Measurements from ENCODE around the gene KLF14. TPM values are rescaled to one million over a fixed set of nuclear protein-coding genes. Genes with fewer than 3 reads are reported as not detected.

KLF14 gene
- total RNA-seq, 3 donors from 2014 or later: 0.15 to 0.80 TPM; not detected in 1

- H3K9me3 ChIP-seq: no peaks in the 10 kb centered on the region
- no peak overlapping the region for H3K27ac ChIP-seq
- TF ChIP-seq POLR2A (IDR thresholded peaks at IDR 0.05): no peak
- no peak for TF ChIP-seq POLR2AphosphoS5 (IDR thresholded peaks at IDR 0.05)
- no peaks in the 10 kb centered on the region for H3K36me3 ChIP-seq
- no peaks in the 10 kb centered on the region for H3K4me1 ChIP-seq
- H3K27me3 ChIP-seq: no peaks in the 10 kb centered on the region
- no peak for DNase-seq (ENCODE audit: low spot score in 2 of 2)
- intact Hi-C loops (cut with DNase I; ENCODE audit: low total_unique reads): no loop called here
- no peak overlapping the region for H3K4me3 ChIP-seq
Measured at GRCh38 chr7:130712416-130712815, 21.6 kb downstream of the KLF14 start.

- DNase-seq (ENCODE audit: low spot score in 2 of 2): no peak
Measured at GRCh38 chr7:130708766-130709165, 25.2 kb downstream of the KLF14 start.

GRCh38 chr7:130708001-130708400 lies 26.0 kb downstream of the KLF14 start:
- H3K4me1 ChIP-seq: no peaks in the 10 kb centered on the region
- no peak for DNase-seq (ENCODE audit: low spot score in 2 of 2)
- intact Hi-C loops (cut with DNase I; ENCODE audit: low total_unique reads): no loop called here

More at GRCh38 chr7:130708766-130709165, 25.2 kb downstream of the KLF14 start:
- TF ChIP-seq POLR2AphosphoS5 (IDR thresholded peaks at IDR 0.05): no peak
- no peak for TF ChIP-seq POLR2A (IDR thresholded peaks at IDR 0.05)
- TF ChIP-seq, protein P1, sequence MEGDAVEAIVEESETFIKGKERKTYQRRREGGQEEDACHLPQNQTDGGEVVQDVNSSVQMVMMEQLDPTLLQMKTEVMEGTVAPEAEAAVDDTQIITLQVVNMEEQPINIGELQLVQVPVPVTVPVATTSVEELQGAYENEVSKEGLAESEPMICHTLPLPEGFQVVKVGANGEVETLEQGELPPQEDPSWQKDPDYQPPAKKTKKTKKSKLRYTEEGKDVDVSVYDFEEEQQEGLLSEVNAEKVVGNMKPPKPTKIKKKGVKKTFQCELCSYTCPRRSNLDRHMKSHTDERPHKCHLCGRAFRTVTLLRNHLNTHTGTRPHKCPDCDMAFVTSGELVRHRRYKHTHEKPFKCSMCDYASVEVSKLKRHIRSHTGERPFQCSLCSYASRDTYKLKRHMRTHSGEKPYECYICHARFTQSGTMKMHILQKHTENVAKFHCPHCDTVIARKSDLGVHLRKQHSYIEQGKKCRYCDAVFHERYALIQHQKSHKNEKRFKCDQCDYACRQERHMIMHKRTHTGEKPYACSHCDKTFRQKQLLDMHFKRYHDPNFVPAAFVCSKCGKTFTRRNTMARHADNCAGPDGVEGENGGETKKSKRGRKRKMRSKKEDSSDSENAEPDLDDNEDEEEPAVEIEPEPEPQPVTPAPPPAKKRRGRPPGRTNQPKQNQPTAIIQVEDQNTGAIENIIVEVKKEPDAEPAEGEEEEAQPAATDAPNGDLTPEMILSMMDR (IDR thresholded peaks at IDR 0.05): no peak
- H3K27me3 ChIP-seq: no peaks in the 10 kb centered on the region
- H3K4me3 ChIP-seq: no peak overlapping the region
- H3K36me3 ChIP-seq: no peaks in the 10 kb centered on the region
- H3K9me3 ChIP-seq: peaks cover 0 to 10% of the 10 kb centered on the region in 2 donors
- H3K4me1 ChIP-seq: no peaks in the 10 kb centered on the region
- intact Hi-C loops (cut with DNase I; ENCODE audit: low total_unique reads): no loop called here
- no peak overlapping the region for H3K27ac ChIP-seq

GRCh38 chr7:130703851-130704250 lies 30.2 kb downstream of the KLF14 start:
- intact Hi-C loops (cut with DNase I; ENCODE audit: low total_unique reads): no loop called here

More at GRCh38 chr7:130708001-130708400, 26.0 kb downstream of the KLF14 start:
- TF ChIP-seq, protein P1 (IDR thresholded peaks at IDR 0.05): no peak
- TF ChIP-seq POLR2AphosphoS5 (IDR thresholded peaks at IDR 0.05) (no peak), POLR2A (IDR thresholded peaks at IDR 0.05) (no peak)
- Histone ChIP-seq H3K27ac (no peak overlapping the region), H3K4me3 (no peak overlapping the region), H3K36me3 (no peaks in the 10 kb centered on the region), H3K9me3 (peaks cover 0 to 10% of the 10 kb centered on the region in 2 donors), H3K27me3 (no peaks in the 10 kb centered on the region)

DNA sequence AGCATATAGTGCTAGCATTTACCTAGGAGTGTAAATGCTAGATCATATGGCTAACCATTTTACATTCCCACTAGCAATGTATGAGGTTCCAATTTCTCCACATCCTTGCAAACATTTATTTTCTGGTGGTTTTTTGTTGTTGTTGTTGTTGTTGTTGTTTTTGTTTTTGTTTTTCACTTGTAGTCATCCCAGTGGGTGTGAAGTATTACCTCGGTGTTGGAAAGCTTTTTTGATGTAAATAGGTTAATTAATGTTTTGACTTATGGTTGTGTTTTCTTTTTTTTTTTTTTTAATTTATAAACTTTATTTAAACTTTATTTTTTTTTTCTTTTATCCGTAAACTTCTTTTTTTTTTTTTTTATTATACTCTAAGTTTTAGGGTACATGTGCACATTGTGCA lies 32.4 kb downstream of the KLF14 start:
- intact Hi-C loops (cut with DNase I; ENCODE audit: low total_unique reads): no loop called here
- no peak overlapping the region for H3K27ac ChIP-seq
- no peak for DNase-seq (ENCODE audit: low spot score in 2 of 2)
- no peak for TF ChIP-seq POLR2A (IDR thresholded peaks at IDR 0.05)
- no peak for TF ChIP-seq POLR2AphosphoS5 (IDR thresholded peaks at IDR 0.05)
- TF ChIP-seq, protein P1 (IDR thresholded peaks at IDR 0.05): no peak
- H3K9me3 ChIP-seq: peaks cover 0 to 3% of the 10 kb centered on the region in 2 donors
- no peak overlapping the region for H3K4me3 ChIP-seq
- no peaks in the 10 kb centered on the region for H3K36me3 ChIP-seq
- no peaks in the 10 kb centered on the region for H3K27me3 ChIP-seq
- no peaks in the 10 kb centered on the region for H3K4me1 ChIP-seq

More at GRCh38 chr7:130703851-130704250, 30.2 kb downstream of the KLF14 start:
- no peaks in the 10 kb centered on the region for H3K27me3 ChIP-seq
- H3K36me3 ChIP-seq: no peaks in the 10 kb centered on the region
- H3K27ac ChIP-seq: no peak overlapping the region
- no peak for DNase-seq (ENCODE audit: low spot score in 2 of 2)
- no peak overlapping the region for H3K4me3 ChIP-seq
- H3K9me3 ChIP-seq: peaks cover 0 to 10% of the 10 kb centered on the region in 2 donors
- H3K4me1 ChIP-seq: no peaks in the 10 kb centered on the region
- no peak for TF ChIP-seq POLR2A (IDR thresholded peaks at IDR 0.05)
- TF ChIP-seq POLR2AphosphoS5 (IDR thresholded peaks at IDR 0.05): no peak
- TF ChIP-seq, protein P1 (IDR thresholded peaks at IDR 0.05): no peak

GRCh38 chr7:130700760-130701159 lies 33.2 kb downstream of the KLF14 start:
- intact Hi-C loops (cut with DNase I; ENCODE audit: low total_unique reads): no loop called here
- H3K4me3 ChIP-seq: no peak overlapping the region
- H3K27ac ChIP-seq: no peak overlapping the region
- no peaks in the 10 kb centered on the region for H3K9me3 ChIP-seq
- no peak for TF ChIP-seq POLR2A (IDR thresholded peaks at IDR 0.05)
- TF ChIP-seq POLR2AphosphoS5 (IDR thresholded peaks at IDR 0.05): no peak
- TF ChIP-seq, protein P1 (IDR thresholded peaks at IDR 0.05): no peak
- no peaks in the 10 kb centered on the region for H3K36me3 ChIP-seq
- no peaks in the 10 kb centered on the region for H3K4me1 ChIP-seq
- no peak for DNase-seq (ENCODE audit: low spot score in 2 of 2)
- no peaks in the 10 kb centered on the region for H3K27me3 ChIP-seq
